HG03064 (cell line): ENCODE measurements around the gene SLC38A6.

Experiments
- ATAC-seq: cut with Tn5 transposase; IDR thresholded peaks from one replicate; pipeline ENCODE4 v1.9.1; 2021; ENCODE audit warnings: low read depth; ENCODE audit not compliant: unreplicated experiment

SLC38A6 gene

GRCh38 chr14:60980811-60981632 lies at the start of gene SLC38A6, which contains the start of gene TRMT5:
SLC38A6 (plus strand) TSS chr14:60981245; CDS start chr14:60981278, 33 bp downstream.
TRMT5 (minus strand) TSS chr14:60981079; CDS start chr14:60980973, 106 bp downstream.
- peak; percentile 80 for ATAC-seq

- ATAC-seq = no peak
Measured at GRCh38 chr14:60933920-60934655, 47.0 kb upstream of the SLC38A6 start.

GRCh38 chr14:60935319-60935718 lies 45.7 kb upstream of the SLC38A6 start:
- no peak for ATAC-seq

GRCh38 chr14:60943637-60944032 lies 37.4 kb upstream of the SLC38A6 start:
- ATAC-seq = no peak

- ATAC-seq = no peak
Measured at GRCh38 chr14:60944204-60944603, 36.8 kb upstream of the SLC38A6 start.

- no peak for ATAC-seq
Measured at GRCh38 chr14:60945984-60946383, 35.1 kb upstream of the SLC38A6 start.

GRCh38 chr14:60946773-60947172 lies 34.3 kb upstream of the SLC38A6 start:
- ATAC-seq = no peak

GRCh38 chr14:60951776-60952435 lies 29.1 kb upstream of the SLC38A6 start:
- ATAC-seq = no peak

GRCh38 chr14:60956202-60956601 lies 24.8 kb upstream of the SLC38A6 start:
- no peak for ATAC-seq

- no peak for ATAC-seq
Measured at GRCh38 chr14:60956632-60957031, 24.4 kb upstream of the SLC38A6 start.

- no peak for ATAC-seq
Measured at GRCh38 chr14:60958146-60958545, 22.9 kb upstream of the SLC38A6 start.

- no peak for ATAC-seq
Measured at GRCh38 chr14:60963761-60964160, 17.3 kb upstream of the SLC38A6 start.

GRCh38 chr14:60964904-60965303 lies 16.1 kb upstream of the SLC38A6 start:
- ATAC-seq = no peak

GRCh38 chr14:60965402-60965801 lies 15.6 kb upstream of the SLC38A6 start:
- no peak for ATAC-seq

GRCh38 chr14:60968099-60968498 lies 12.9 kb upstream of the SLC38A6 start:
- no peak for ATAC-seq

- ATAC-seq = no peak
Measured at GRCh38 chr14:60968671-60969070, 12.4 kb upstream of the SLC38A6 start.

- ATAC-seq = no peak
Measured at GRCh38 chr14:60970146-60970545, 10.9 kb upstream of the SLC38A6 start.

GRCh38 chr14:60971271-60971670 lies 9.8 kb upstream of the SLC38A6 start:
- ATAC-seq = no peak

- no peak for ATAC-seq
Measured at GRCh38 chr14:60972295-60972694, 8.8 kb upstream of the SLC38A6 start.

GRCh38 chr14:60973070-60973469 lies 8.0 kb upstream of the SLC38A6 start:
- no peak for ATAC-seq

- ATAC-seq = no peak
Measured at GRCh38 chr14:60974090-60974651, 6.9 kb upstream of the SLC38A6 start.
